ENCODE measurements around the gene TANGO2. TPM values are rescaled to one million over a fixed set of nuclear protein-coding genes. Genes with fewer than 3 reads are reported as not detected.

Gene TANGO2
- total RNA-seq, 4 donors from 2014 or later = 12.4 to 36.1 (median 19.8) TPM

DNA sequence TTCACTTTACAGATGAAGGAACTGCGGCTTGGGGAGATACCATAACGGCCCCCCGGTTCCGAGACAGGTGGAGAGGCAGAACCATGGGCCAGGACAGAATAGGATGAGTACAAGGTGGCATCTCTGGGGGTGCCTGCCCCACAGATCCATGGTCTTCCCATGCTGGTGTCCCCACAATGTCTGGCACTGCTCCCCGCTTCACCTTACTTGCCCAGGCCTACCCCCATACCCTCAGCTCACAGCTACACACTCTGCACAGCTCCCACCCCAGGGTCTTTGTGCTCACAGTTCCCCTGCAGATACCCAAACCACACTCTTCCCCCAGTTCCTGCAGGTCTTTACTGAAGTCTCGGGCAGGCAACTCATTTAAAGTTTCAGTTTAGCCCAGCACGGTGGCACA lies 47.7 kb downstream of the TANGO2 start:
- WGBS, 2 donors = 93 to 96% methylated on average over 7 of the region's 7 CpGs
- intact Hi-C loops (cut with DNase I; ENCODE audit: low total_unique reads) = no loop called here
- H3K4me3 ChIP-seq (ENCODE audit: low read depth, poor library complexity, severe bottlenecking) = no peak overlapping the region
- TF ChIP-seq, protein P1, sequence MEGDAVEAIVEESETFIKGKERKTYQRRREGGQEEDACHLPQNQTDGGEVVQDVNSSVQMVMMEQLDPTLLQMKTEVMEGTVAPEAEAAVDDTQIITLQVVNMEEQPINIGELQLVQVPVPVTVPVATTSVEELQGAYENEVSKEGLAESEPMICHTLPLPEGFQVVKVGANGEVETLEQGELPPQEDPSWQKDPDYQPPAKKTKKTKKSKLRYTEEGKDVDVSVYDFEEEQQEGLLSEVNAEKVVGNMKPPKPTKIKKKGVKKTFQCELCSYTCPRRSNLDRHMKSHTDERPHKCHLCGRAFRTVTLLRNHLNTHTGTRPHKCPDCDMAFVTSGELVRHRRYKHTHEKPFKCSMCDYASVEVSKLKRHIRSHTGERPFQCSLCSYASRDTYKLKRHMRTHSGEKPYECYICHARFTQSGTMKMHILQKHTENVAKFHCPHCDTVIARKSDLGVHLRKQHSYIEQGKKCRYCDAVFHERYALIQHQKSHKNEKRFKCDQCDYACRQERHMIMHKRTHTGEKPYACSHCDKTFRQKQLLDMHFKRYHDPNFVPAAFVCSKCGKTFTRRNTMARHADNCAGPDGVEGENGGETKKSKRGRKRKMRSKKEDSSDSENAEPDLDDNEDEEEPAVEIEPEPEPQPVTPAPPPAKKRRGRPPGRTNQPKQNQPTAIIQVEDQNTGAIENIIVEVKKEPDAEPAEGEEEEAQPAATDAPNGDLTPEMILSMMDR (IDR thresholded peaks at IDR 0.05) = no peak
- TF ChIP-seq POLR2A (IDR thresholded peaks at IDR 0.05) = no peak
- no peak for DNase-seq (ENCODE audit: low spot score in 2 of 2)

DNA sequence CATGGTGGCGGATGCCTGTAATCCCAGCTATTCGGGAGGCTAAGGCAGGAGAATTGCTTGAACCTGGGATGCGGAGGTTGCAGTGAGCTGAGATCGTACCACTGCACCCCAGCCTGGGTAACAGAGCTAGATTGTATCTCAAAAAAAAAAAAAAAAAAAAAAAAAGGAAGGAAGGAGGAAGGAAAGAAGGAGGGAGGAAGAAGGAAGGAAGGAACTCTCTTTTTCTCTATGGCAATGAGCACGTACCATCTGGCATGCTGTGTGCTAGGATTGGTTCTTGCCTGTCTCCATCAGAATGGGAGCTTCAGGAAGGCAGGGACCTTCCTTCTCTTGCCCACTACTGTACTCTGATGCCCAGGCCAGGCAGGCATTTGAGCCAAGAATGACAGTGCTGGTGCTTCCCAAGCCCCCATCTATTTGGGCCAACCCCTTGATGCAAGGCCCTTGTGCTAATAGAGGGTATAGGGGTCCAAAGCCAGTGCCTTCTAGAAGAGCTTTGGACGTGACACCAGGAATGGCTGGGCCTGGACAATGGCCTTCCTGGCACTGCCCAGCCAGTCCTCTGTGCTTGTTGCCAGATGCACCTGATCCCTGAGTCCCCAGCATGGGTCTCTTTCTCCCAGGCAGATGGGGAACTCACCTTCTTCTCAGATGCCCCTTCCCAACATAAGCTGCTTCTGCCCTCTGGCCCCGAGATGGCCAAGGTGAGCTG lies 48.6 kb downstream of the TANGO2 start:
- intact Hi-C loops (cut with DNase I; ENCODE audit: low total_unique reads) = no loop called here
- DNase-seq (ENCODE audit: low spot score in 2 of 2) = no peak
- TF ChIP-seq, protein P1 (IDR thresholded peaks at IDR 0.05) = no peak
- no peak overlapping the region for H3K4me3 ChIP-seq (ENCODE audit: low read depth, poor library complexity, severe bottlenecking)
- 93% methylated on average over 7 of the region's 7 CpGs for WGBS, 2 donors

DNA sequence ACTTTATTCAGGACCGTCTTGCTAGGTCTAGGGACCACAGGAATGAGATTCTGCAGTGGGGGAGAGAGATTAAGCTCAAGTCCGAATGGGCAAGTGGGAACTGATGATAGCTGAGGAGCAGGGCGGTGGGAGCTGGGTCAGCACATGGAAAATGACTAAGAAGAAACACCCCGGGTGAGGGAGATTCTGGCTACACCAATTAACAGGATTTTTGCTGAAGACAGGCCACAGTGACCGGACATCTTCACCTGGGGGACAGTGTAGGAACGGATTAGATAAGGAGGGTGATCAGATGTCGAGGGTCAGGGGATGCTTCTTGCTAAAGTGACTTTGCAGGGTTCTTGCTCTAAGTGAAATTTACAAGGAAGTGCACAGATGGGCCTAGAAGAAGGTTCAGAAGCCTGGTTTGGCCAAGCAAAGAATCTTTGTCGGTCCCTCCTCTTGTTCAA lies 50.6 kb downstream of the TANGO2 start:
- intact Hi-C loops (cut with DNase I; ENCODE audit: low total_unique reads) = no loop called here
- WGBS, 2 donors = 88 to 91% methylated on average over 8 of the region's 8 CpGs
- DNase-seq (ENCODE audit: low spot score in 2 of 2) = no peak
- H3K4me3 ChIP-seq (ENCODE audit: low read depth, poor library complexity, severe bottlenecking) = no peak overlapping the region
- no peak for TF ChIP-seq POLR2A (IDR thresholded peaks at IDR 0.05)

DNA sequence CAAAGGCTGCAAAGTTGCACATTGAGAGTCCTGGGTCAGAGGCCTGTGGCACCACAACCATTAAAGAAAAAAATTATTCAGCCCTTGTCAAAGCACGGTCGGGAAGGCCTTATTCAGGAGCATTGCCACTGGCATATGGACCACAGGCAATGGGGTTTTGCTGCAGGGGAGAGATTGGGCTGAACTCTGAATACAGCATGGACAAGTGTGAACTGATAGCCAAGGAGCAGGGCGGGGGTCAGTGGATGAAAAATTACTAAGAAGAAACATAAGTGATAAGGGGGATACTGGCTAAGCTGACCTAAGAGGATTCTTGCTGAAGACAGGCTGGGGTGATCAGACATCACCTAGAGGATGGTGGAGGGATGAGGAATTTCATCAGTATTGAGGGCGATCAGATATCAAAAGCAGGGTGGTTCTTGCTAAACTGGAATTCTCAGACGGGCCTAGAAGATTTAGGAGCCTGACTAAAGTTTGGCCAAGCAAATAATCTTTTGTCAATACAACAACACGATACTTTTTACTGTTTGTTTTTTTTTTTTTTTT lies 55.8 kb downstream of the TANGO2 start:
- intact Hi-C loops (cut with DNase I; ENCODE audit: low total_unique reads) = no loop called here
- no peak for DNase-seq (ENCODE audit: low spot score in 2 of 2)
- H3K4me3 ChIP-seq (ENCODE audit: low read depth, poor library complexity, severe bottlenecking) = no peak overlapping the region
- WGBS, 2 donors = 58 to 62% methylated on average over 6 of the region's 6 CpGs
- no peak for TF ChIP-seq POLR2A (IDR thresholded peaks at IDR 0.05)
- TF ChIP-seq, protein P1 (IDR thresholded peaks at IDR 0.05) = no peak

- intact Hi-C loops (cut with DNase I; ENCODE audit: low total_unique reads) = no loop called here
- WGBS, 2 donors = 0 to 1% methylated on average over 28 to 79 of the region's 100 CpGs
- peak; percentile 88 to 98 for DNase-seq (ENCODE audit: low spot score in 2 of 2)
- H3K4me3 ChIP-seq (ENCODE audit: low read depth, poor library complexity, severe bottlenecking) = peak within 1 kb of the TSS; percentile 79
- no peak for TF ChIP-seq POLR2A (IDR thresholded peaks at IDR 0.05)
- TF ChIP-seq, protein P1 (IDR thresholded peaks at IDR 0.05) = no peak
These were observed 59.0 kb downstream of the TANGO2 start, which contains the start of gene DGCR8 for GRCh38 chr22:20079745-20080444. Gene DGCR8, plus strand, starts transcription at chr22:20080241. Its CDS starts 5,723 bp downstream, at chr22:20085964.

- WGBS, 2 donors = 0 to 1% methylated on average over 7 to 31 of the region's 34 CpGs
- intact Hi-C loops (cut with DNase I; ENCODE audit: low total_unique reads) = no loop called here
- DNase-seq (ENCODE audit: low spot score in 2 of 2) = peak in 1 of 2 donors; percentile 92
These were observed 59.5 kb downstream of the TANGO2 start for GRCh38 chr22:20080445-20080775.

More at GRCh38 chr22:20080445-20080775, 59.5 kb downstream of the TANGO2 start:
- TF ChIP-seq, protein P1 (IDR thresholded peaks at IDR 0.05) = no peak
- no peak for TF ChIP-seq POLR2A (IDR thresholded peaks at IDR 0.05)
- peak overlapping the region; percentile 79 for H3K4me3 ChIP-seq (ENCODE audit: low read depth, poor library complexity, severe bottlenecking)

Measured in lower leg skin (tissue), 4 donors.